Fibroblast of skin of left quadriceps (primary cell): ENCODE measurements around the gene BCAP29.
"Not testable (repeated sequence)": the region's sequence is repeated elsewhere in the genome, so short reads cannot be mapped to it uniquely, and the experiment has no call there.

Experiments
- DNase-seq, 2 experiments: peaks; one replicate each; pipeline ENCODE4 v3.0.0-alpha.2; 2013; ENCODE audit warnings: low read depth in 2 of 2

Gene BCAP29

DNA sequence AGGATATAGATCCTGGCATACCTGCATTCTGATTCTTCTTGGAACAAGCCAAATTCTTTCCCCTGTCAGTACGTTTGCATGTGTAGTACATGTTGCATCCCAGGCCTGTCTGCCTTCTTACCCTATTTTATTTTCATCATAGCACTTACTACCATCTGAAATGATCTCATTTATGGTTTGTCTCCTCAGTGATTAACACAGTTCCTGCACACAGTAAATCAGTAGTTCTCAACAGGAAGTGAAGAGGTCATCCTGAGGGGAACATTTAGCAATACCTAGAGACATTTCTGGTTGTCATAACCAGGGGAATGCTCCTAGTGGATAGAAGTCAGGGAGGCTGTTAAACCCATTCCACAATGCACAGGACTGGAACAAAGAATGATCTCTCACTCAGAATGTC is 42.4 kb downstream of the BCAP29 start:
- peak; percentile 75 to 77 for DNase-seq

- no peak for DNase-seq
These were observed 42.8 kb downstream of the BCAP29 start for GRCh38 chr7:107622894-107623293.

GRCh38 chr7:107627002-107627401 is 47.0 kb downstream of the BCAP29 start:
- no peak for DNase-seq

DNA sequence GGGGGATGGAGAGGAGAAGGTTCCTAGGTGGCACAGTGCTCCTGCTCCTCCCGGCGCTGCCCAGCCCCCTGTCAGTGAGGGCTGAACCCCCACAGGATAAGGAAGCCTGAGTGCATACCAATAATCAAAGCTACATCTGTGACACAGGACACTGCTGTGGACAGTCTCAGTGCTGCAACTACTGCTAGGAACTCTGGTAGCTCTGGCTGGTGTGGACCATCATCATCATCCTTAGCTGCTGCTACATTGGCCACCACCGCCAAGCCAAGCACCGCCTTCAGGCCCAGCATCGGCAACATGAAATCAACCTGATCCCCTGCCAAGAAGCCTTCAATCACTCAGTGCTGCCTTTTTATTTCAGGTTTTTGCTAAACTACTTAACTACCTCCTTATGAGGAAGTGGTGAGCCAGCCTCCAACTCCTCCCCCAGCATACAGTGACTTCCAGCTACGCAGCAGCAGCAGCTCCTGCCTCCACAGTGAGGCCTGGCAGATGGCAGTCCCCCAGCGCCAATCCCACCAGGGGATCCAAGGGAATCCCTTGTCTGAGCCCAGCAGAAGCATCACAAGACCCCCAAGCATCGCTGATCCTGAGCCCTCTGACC is 48.5 kb downstream of the BCAP29 start:
- no peak for DNase-seq

DNA sequence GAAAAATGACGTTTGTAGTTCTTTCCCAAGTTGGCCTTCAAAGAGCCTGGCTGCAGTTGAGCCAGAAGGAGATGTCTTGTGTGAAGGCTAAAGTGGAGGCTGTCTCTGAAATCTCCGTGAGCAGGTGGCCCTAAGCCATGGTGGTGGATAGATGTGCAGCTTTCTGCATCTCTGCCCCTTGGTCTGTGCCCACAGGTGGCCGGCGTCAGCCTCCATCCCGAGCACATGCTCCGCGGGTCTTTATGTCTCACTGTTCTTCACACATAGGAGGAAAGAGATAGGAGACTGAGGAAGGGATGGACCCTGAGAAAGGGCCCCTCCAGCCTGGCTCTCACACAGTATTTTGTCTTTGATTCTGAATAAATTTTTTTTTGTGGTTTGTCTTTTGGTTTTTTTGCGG is 50.3 kb downstream of the BCAP29 start:
- no peak for DNase-seq

DNA sequence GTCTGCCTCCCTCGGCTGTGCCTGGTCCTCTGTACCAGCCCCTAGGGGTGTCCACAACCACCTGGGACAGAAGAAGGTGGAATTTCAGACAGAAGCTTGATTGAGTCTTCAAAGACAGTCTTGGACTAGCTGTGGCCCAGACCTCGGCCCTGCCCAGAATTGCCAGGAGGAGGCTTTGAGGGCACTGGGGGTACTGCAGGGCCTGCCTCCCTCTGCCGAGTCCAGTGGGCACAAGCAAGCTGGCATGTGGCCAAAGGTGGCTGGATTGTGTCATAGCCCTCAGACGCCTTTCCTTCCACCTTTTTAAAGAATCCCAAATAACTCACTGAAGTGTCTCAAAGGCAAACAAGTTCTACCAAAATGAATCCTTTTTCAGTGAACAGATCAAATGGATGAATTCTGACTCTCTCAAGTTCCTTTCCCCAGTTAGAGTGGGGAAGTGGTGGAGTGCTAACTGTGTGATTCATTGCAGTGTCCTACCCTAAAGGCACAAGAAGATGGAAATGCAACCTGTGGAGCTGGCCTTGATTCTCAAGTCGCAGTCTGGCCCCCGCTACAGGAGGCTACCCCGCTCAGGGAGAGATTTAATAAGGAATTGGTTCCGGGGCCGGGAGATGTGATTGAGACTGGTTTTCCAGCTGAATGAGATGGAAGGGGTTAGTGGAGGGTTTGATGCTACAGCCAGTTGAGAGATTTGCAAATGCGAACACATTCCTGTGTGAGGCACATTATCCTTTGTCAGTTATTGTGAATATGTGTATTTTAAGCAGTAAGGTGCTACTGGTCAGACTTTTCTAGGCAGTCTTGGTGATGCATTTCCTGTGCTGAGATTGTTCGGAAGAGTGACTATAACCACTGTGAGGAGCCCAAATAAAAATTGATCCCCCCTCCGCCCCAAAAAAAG is 51.8 kb downstream of the BCAP29 start:
- no peak for DNase-seq

DNA sequence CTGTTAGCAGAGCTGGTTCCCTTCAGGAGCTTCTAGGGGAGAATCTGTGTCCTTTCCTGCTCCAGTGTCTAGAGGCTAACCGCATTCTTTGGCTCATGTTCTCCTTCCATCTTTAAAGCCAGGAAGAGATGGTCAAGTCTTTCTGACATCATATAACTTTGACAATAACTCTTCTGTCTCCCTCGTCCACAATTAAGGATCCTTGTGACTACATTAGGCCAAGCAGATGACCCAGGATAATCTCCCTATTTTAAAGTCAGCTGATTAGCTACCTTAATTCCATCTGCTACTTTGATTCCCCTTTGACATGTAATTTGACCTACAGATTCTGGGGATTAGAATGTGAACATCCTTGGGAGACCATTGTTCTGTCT is 52.4 kb downstream of the BCAP29 start:
- DNase-seq = no peak

DNA sequence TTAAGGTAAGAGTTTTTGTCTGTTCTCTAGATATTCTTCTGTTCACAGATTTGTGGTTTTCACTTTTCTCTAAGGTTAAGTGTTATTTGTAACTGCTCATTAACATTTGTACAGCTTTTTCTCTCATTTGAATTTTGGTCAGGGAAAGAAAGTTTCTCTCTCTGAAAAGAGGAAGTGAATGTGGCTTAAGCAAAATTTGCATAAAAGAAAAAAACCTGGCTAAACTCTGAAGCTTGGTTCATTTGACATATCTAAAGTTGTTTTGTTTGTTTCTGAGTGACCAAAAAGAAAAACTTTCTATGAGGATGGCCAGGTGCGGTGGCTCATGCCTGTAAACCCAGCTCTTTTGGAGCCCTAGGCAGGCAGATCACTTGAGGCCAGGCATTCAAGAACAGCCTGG is 58.5 kb downstream of the BCAP29 start:
- DNase-seq = no peak

GRCh38 chr7:107639070-107639469 is 59.0 kb downstream of the BCAP29 start:
- not testable (repeated sequence) for DNase-seq

DNA sequence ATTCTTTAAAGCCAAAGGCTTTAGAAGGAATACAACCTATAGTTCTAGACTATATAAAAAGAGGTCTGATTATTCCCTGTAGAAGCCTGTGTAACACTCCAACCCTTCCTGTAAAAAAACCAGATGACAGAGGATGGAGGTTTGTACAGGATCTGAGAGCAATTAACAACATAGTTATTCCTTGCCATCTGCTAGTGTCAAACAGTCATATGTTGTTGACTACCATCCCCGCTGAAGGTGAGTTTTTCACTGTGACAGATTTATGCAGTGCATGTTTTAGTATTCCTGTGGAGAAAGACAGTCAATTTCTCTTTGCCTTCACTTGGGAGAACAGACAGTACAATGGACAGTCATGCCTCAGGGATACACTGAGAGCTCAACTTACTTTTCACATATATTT is 61.6 kb downstream of the BCAP29 start:
- no peak for DNase-seq

GRCh38 chr7:107642501-107642900 is 62.5 kb downstream of the BCAP29 start:
- DNase-seq = no peak

DNA sequence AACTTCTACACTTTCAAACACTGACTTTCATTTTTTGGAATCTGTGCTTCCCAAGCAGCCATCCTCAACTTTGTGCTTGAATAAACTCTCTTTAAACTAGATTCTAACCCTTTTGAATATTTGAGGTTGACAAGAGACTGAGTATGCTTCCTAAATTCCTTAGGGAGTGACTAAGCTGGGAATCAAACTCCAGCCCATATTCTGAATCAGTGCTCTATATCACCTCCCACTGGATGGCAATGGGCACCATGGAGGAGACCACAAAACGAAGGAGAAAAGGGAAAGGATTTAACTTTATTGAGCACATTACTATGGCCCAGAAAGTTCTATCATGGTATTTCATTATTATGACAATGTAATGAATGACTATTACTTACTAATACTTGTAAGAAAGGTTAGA is 63.4 kb downstream of the BCAP29 start:
- peak; percentile 27 to 35 for DNase-seq

DNA sequence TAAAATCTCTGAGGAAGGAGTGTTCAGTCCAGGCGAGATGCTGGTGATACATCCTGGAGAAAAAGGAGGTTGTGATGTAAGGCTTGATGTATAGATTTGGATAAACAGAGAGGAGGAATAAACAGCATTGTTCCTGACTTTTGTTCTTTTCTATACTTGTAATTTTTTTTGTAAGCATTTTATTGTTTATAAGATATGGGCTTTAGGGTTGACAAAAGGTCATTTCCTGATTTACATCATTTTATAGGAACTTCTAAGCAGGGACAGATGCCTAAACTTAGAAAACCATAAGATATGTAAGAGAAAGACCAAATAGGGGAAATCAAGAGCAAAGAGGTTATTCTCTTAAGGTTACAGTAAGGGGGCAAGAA is 63.9 kb downstream of the BCAP29 start:
- DNase-seq = no peak

DNA sequence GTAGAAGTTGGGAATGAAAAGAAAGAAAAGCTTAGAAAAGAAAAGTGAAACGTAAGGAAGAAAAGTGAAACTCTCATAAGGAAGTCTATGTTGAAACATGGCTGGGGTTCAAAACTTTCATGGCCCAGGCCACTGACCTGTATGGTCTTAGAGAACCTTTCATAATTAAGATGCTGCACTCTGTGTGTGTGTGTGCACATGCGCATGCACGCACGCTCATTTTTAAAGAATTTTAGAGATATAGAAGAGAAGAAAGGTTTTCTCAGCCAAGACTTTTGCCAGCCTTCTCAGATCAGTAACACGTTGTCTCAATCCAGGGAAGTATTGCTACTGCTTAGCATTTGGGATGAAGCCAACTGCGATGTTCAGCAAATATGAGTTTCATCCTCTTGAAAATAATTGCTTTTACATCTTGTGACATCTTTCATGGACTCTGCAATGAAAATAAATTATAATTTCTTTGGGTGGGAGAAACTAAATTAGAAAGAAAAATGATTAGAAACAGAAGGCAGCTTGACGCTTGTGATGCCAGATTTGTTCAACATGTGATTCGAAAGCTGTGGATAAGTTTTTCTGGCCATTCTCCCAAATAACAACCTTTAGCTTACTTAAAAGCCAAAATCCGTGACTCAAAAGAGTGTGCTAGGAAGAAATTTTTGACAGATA is 64.4 kb downstream of the BCAP29 start:
- DNase-seq = peak; percentile 51 to 54

- DNase-seq = no peak
These were observed 72.6 kb downstream of the BCAP29 start for GRCh38 chr7:107652642-107653041.

DNA sequence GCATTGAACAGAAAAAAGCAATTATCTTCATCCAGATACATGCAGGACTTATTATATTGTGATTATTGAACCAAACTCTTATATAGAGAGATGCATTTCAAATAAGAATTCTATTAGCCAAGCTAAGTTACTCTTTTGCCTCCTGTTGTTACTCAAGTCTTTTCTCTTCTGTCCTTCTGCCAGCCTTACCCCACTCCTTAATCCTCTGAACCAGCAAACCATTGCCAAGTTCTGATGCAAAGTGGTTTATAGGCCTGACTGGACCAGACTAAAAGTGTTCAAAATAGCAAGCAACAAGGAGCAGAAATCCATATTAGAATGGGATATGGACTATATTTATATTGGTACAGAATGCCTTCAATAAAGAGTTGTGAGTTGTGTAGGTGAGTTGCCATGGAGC is 78.4 kb downstream of the BCAP29 start:
- DNase-seq = no peak

DNA sequence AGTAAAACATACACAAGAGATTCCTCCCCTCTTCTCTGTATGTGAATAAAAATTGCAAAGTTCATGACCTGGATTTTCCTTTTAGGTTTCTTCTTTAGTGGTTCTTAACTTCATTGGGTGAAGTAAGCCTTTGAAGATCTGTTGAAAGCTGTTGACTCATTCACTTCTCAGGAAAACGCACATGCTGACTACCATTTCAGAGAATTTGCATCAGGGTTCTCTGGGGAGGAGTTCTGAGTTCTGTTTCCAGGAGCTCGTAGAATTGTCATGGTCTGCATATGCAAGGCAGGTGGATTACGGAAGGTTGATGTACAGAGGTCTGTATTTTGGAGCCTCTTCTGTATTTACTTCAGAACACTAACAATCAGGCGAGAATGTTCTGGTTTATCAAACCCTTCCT is 79.6 kb downstream of the BCAP29 start:
- peak; percentile 38 to 46 for DNase-seq

- no peak for DNase-seq
These were observed 80.5 kb downstream of the BCAP29 start, which contains the start of gene SLC26A4 for GRCh38 chr7:107660381-107661080. SLC26A4 (plus strand) TSS chr7:107660828; CDS start chr7:107661642, 814 bp downstream.

GRCh38 chr7:107661081-107661864 is 81.2 kb downstream of the BCAP29 start:
- no peak for DNase-seq

DNA sequence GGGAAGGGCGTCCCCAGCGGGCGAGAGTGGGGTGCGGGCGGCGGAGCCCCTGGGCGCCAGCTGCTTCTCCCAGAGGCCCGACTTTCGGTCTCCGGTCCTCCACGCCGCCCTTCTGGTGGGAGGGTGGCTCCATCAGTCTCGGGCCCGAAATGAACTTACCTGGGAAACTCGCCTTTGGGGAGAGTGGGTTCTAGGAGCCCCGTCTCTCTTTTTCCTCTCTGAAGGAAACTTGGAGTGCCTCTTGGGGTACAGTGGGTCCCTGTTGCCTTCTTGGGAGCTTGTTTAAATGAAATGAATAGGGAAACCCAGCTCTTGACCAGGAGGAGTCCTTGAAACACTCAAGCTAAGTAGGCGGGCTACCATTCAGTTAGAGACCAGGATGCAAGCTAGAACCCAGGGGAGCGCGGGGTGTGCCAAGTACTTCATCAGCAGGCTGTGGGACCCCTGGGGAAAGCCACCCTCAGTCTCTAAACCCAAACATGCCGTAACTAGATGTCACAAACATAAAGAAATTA is 81.9 kb downstream of the BCAP29 start:
- no peak for DNase-seq

DNA sequence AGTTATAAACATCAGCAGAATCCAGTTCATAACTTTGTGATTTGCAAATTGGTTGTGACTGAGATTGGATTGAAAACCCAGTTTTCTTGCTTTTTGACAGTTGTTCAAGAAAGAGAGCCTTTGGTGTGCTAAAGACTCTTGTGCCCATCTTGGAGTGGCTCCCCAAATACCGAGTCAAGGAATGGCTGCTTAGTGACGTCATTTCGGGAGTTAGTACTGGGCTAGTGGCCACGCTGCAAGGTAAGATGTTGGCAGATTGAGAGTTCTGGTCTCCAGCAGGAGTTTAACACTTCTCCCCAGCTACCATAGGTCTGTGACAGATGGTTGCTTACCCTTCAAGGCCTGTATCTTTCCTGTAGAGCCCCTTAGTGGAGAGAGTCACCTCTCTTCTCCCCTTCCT is 83.2 kb downstream of the BCAP29 start:
- no peak for DNase-seq
